GM23338 (cell line): ENCODE data around the gene METTL24.
A peak's percentile ranks its signal among the peaks of the same experiment; 100 is the strongest.

ENCODE experiments used
- CREB1 ChIP-seq: fragments of 250-450 bp; sonication (Bioruptor Pico); IDR thresholded peaks from 2 replicates; pipeline ENCODE4 v1.5.0; 2020; ENCODE audit warnings: low read depth, mild to moderate bottlenecking, moderate library complexity
- CTCF ChIP-seq, 2 experiments: fragments of 200-600 bp in 1 of 2; sonication (generic) in 1 of 2; conservative IDR thresholded peaks; 2 replicates each; pipeline versions ENCODE4 v1.5.1 to v1.6.1; 2016 to 2017; ENCODE audit warnings: antibody characterized with exemption in 2 of 2, low read depth in 2 of 2, mild to moderate bottlenecking in 2 of 2, moderate library complexity in 1 of 2
- EZH2 ChIP-seq: fragments of 200-600 bp; sonication (generic); IDR thresholded peaks from one replicate; pipeline ENCODE4 v1.8.0; 2017; ENCODE audit warnings: antibody characterized with exemption, mild to moderate bottlenecking, low read depth; ENCODE audit not compliant: unreplicated experiment
- EZH2phosphoT487 ChIP-seq: fragments of 200-600 bp; sonication (generic); IDR thresholded peaks from one replicate; pipeline ENCODE4 v1.8.1; 2018; ENCODE audit warnings: antibody characterized with exemption; ENCODE audit not compliant: unreplicated experiment
- POLR2AphosphoS5 ChIP-seq: IDR thresholded peaks from 2 replicates; pipeline ENCODE4 v1.6.1; 2016; ENCODE audit warnings: antibody characterized with exemption, low read depth
- STAT1 ChIP-seq: IDR thresholded peaks from one replicate; pipeline ENCODE4 v1.6.1; 2016; ENCODE audit warnings: antibody characterized with exemption; ENCODE audit not compliant: unreplicated experiment
- ZNF331 ChIP-seq: fragments of 250-450 bp; sonication (Bioruptor Pico); IDR thresholded peaks from 2 replicates; pipeline ENCODE4 v1.5.0; 2020; ENCODE audit warnings: low read depth, mild to moderate bottlenecking, moderate library complexity
- TF ChIP-seq, protein P1 (sequence below): IDR thresholded peaks from one replicate; pipeline ENCODE4 v1.6.1; 2018; ENCODE audit warnings: antibody characterized with exemption; ENCODE audit not compliant: unreplicated experiment

GRCh38 chr6:110255211-110255750, 102.9 kb downstream of the METTL24 start:
- no peak for TF ChIP-seq POLR2AphosphoS5
- TF ChIP-seq CTCF (conservative IDR thresholded peaks at IDR 0.05; ENCODE audit: low read depth in 2 of 2): no peak
- TF ChIP-seq EZH2: no peak
- TF ChIP-seq CREB1 (CRISPR knock-in tag): no peak
- TF ChIP-seq ZNF331 (CRISPR knock-in tag): no peak
- TF ChIP-seq, protein P1, sequence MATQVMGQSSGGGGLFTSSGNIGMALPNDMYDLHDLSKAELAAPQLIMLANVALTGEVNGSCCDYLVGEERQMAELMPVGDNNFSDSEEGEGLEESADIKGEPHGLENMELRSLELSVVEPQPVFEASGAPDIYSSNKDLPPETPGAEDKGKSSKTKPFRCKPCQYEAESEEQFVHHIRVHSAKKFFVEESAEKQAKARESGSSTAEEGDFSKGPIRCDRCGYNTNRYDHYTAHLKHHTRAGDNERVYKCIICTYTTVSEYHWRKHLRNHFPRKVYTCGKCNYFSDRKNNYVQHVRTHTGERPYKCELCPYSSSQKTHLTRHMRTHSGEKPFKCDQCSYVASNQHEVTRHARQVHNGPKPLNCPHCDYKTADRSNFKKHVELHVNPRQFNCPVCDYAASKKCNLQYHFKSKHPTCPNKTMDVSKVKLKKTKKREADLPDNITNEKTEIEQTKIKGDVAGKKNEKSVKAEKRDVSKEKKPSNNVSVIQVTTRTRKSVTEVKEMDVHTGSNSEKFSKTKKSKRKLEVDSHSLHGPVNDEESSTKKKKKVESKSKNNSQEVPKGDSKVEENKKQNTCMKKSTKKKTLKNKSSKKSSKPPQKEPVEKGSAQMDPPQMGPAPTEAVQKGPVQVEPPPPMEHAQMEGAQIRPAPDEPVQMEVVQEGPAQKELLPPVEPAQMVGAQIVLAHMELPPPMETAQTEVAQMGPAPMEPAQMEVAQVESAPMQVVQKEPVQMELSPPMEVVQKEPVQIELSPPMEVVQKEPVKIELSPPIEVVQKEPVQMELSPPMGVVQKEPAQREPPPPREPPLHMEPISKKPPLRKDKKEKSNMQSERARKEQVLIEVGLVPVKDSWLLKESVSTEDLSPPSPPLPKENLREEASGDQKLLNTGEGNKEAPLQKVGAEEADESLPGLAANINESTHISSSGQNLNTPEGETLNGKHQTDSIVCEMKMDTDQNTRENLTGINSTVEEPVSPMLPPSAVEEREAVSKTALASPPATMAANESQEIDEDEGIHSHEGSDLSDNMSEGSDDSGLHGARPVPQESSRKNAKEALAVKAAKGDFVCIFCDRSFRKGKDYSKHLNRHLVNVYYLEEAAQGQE: peak; percentile 97
- no peak for TF ChIP-seq EZH2phosphoT487
- TF ChIP-seq STAT1: no peak
